ENCODE results near the gene NFATC1.

NFATC1 gene

DNA sequence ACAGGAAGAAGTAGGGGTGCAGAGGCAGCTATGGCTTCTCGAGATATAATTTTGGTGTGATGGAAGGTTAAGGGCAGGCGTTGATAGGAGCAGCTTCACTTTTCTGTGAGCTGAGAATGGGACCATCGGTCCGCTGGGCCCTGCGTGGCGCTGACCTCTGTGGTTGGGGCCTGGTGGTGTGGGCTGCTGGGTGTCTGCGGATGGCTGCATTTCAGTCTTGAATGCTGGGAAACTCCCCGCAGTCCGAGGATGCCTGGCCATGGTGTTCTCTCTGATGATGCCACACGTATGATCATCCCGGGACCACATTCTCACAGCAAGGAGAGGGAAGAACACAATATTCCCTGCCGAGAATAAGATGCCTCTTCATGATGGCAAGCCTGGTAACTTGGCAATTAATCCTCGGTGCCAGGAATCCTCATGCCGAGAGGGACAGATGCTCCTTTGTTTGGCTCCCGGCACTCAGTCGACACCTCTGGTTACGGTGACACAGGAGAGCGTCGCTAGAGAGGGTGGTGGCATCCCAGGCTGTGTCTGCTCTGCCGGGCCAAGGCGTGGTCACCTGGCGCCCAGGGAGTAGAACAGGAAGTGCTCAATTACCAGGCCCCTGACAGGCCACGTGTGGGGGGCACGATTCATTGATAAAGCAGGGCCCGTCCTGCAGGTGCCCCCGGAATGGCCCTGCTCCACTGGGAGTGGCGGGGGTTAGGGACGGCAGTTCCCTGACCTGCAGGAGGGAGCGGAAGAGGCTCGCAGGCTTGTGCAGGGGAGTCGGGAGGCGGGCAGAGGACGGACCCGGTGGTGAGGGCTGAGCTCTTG, 164.5 kb downstream of the NFATC1 start:
- no peak for DNase-seq

DNA sequence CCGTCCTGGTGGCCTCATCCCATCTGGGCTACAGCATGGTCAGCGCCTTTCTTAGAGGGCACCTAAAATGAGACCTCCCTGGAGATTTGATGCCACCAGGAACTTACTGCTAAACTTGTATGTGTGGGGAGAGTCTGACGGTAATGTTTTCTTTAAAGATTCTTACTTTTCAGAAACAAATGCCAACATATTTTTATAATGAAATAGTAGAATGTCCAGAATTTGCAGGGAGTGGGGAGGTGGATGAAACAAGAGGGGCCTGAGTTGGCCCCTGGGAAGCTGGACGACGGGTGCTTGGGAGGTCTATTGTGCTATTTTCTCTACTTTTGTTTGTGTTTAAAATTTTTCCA, 165.1 kb downstream of the NFATC1 start:
- no peak for DNase-seq

- no peak for DNase-seq
Measured at GRCh38 chr18:79563949-79564348, 168.2 kb downstream of the NFATC1 start.

- DNase-seq = no peak
Measured at GRCh38 chr18:79564441-79564840, 168.7 kb downstream of the NFATC1 start.

GRCh38 chr18:79566771-79567431, 171.2 kb downstream of the NFATC1 start:
- no peak for DNase-seq

DNA sequence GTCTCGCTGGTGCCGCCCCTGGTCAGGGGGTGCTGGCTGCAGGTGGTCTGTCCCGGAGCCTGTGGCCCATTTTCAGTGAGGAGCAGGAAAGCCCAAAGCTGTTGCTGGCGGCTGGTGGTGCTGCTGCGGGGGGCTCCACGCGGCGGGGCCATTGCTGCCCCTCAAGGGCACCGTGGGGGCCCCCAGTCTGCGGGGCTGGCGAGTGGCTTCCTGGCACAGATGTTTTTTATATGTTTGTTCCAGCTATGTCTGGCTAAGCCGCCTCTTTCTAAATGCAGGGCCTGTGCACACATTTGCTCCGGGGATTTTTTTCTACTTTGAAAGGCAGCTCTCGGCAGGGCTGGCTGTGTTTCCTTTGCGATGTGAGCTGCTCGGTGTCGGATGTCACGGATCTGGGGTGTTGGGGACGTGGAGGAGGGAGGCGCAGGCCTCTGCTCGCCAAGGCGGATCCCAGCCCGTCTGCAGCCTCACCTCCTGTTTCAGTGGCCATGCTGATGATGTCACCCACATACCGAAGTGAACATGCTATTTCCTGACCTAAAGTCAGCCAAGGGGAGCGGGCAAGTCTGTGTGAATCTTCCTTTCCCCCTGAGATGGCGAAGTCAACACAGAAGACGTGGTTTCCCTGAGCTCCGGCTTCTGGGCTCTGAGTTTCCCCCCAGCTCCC, 171.9 kb downstream of the NFATC1 start:
- no peak for DNase-seq

- DNase-seq = no peak
Measured at GRCh38 chr18:79568543-79569205, 172.9 kb downstream of the NFATC1 start.

GRCh38 chr18:79569720-79570119, 174.0 kb downstream of the NFATC1 start:
- no peak for DNase-seq

DNA sequence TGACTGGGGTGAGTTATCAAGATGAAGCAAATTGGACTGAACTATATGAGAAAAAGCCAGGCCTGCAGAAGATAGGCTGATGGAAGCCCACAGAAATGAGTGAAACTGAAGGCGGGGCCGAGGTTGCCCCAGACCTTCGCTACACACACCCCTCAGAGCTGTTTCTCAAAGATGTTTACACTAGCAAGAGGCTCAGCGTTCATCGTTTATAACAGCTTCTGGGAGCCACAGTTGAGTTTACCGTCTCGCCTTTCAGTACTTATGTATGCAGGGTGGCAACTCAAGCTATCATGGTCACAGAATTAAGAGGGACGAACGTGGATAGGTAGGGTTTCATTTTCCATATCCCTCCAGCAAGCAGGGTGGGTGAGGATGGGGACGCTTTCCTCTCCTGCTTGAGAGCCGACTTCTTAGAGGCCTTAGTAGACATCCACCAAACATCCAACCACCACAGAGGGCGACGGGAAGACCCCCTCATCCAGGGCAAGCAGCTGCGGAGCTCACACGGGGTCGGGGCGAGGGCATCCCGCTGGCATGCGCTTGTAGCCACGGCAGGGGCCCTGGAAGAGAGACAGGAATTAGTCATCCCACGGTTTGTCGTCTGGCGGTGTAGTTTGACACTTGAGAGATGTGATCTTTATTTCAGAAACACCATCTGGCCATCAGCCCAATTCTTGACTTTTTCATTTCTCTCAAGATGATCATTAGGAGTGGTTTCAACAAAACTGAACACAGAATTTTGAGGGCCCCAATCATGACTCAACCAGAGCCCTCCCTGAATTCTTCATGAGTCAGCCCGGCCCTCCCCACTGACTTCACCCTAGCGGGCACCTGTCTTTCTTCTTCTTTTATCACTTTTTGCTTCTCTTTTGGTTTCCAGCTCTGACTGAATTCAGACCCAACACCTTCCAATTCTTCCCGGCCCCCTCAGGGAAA, 174.8 kb downstream of the NFATC1 start:
- no peak for DNase-seq

- DNase-seq = no peak
Measured at GRCh38 chr18:79571211-79572092, 175.7 kb downstream of the NFATC1 start.

DNA sequence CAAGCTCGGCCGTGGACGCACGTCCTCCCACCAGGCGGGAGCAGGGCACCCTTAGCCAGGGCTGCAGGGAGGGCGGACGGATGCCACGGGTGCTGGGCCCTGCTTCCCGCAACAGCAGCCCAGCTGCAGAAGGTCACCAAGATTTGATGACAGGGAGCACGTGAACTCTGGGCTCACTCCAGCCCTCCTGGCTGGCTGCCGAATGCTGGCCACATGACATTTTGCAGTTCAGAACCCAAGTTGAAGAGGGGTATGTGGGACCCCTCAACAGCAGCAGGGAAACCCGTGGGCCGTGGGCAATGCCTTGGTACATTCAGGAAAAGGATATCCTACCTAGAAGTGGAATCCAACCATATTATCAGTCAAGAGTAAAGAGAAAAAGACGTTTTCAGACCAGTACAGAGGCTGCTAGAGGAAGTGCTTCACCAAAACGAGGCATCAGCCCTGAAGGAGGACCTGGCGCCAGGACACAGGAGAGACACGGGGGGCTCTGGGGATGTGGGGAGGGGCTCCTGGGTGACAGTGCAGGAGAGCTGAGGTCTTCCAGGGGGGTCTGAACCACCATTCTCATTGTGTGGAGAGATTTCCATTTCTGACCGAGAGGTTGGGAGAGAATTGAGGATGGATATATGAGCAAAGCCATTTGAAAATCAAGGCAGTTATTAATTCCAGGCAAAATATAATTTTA, 176.5 kb downstream of the NFATC1 start:
- no peak for DNase-seq

GRCh38 chr18:79572848-79573451, 177.2 kb downstream of the NFATC1 start:
- no peak for DNase-seq

DNA sequence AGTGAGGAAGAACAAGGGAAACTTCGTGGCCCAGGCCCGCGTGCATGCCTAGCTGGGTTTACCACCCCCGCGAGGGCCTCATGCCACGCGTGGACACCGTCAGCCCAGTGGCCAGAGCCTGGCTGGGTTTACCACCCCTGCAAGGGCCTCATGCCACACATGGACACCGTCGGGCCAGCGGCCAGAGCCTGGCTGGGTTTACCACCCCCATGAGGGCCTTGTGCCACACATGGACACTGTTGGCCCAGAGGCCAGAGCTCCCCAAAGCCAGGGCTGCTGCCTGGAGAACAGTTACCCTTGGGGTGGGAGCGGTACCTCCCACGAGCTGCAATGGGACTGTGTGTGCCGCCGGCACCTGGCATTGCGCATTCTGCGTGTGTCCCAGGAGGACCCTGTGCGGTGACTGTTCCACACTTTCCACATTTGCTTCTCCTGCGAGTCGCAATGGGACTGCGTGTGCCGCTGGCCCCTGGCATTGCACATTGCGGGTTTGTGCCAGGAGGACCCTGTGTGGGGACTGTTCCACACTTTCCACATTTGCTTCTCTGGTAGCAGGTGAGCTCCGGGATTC, 178.3 kb downstream of the NFATC1 start:
- DNase-seq = no peak

DNA sequence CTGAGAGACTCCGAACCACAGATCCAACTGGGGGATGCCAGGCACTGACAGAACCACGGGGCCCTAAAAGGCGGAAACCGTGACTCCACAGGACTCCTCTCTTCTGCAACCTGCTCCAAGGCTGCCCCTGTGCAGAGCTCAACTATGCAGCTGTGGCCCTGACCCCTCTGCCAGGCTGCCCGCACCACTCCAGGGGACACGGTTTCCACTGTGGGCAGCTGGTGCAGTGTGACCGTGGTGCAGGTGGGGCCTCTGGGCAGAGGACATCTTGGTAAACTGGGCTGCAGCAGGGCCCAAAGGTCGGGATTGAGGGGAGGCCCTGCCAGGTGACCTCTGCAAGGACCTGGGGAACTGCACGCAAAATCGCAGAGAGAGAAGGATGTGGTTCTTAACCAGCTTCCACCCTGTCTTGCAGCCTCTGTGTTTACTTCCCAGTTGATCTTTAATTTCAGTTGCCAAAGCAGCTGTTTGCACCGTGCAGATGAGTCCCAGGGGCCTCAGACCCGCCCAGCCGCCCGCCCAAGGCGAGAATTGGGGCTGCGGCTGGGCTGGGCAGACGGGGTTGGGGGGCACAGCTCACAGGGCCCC, 179.3 kb downstream of the NFATC1 start:
- no peak for DNase-seq

- DNase-seq = peak; percentile 40
Measured at GRCh38 chr18:79575891-79576685, 180.4 kb downstream of the NFATC1 start.

DNA sequence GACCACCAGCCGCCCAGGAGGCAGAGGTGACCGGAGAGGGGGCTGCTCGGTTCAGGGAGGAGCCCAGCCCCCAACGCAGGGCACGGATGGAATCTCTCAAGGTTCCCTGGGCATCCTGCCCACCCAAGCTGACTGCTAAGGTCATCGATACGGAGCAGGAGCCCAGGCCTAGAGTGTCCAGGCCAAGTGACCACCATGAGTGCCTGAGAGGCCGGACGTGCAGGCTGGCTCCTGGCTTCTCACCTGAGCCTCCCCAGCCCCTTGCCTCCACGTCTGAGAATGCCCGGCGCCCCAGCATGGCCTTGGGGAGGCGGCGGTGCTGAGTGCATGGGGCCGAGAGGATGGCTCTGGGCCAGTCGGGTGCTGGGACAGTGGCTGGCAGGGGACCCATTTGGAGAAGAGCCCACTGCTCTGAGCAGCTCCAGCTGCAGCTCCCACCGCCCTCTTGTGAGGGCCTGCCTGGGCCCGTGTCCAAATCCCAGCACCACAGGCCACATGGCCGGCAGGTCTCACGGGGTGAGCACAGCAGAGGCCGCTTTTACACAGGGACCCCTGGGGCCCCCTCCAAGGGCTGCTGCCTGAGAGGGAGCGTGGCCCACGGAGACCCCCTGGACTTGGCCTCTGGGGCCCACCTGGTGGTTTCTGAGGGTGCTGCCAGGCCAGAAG, 181.1 kb downstream of the NFATC1 start:
- peak; percentile 49 for DNase-seq

GRCh38 chr18:79577451-79578395, 182.0 kb downstream of the NFATC1 start:
- no peak for DNase-seq

All from RPMI8226 (cell line).